D721Med (cell line): Measurements from ENCODE around the gene PHGDH.

Experiments
- DNase-seq: peaks from one replicate; pipeline ENCODE4 v3.0.0; 2011; ENCODE audit warnings: low spot score; ENCODE audit not compliant: insufficient read length
- FAIRE-seq: peaks from 2 replicates; lab custom pipeline; 2011; peaks lifted over from hg19 to GRCh38; lab: Jason Lieb, UNC
- CTCF ChIP-seq: IDR thresholded peaks from 2 replicates; pipeline ENCODE4 v1.5.1; 2012; ENCODE audit warnings: mild to moderate bottlenecking, control low read depth; ENCODE audit not compliant: insufficient read depth; ENCODE audit errors: missing control alignments

The PHGDH gene

DNA sequence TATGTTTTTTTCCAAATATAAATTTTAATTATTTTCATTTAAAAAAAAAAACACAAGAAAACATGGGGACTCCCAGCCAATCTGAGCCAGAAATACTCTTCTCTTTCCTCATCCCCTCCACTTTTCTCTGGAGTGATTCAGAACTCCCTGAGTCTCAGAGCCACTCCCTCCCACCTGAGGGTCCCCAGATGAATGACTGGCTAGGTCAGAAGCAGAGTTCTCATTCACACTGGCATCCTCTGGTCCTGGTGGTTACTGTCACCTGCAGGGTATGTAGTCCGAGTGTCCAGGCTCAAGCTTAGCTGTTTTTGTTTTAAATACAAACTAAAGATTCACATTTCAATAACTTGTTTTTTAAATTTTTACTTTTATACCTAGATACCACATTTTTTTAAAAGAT is 50.7 kb downstream of the PHGDH start:
- FAIRE-seq (no peak), DNase-seq (no peak)
- TF ChIP-seq CTCF: no peak

GRCh38 chr1:119762953-119763352 is 51.2 kb downstream of the PHGDH start:
- TF ChIP-seq CTCF: no peak
- FAIRE-seq: no peak
- DNase-seq: no peak

- no peak for TF ChIP-seq CTCF
- FAIRE-seq (no peak), DNase-seq (no peak)
Observed at GRCh38 chr1:119764220-119764619, 52.5 kb downstream of the PHGDH start.

- FAIRE-seq: no peak
- no peak for DNase-seq
- TF ChIP-seq CTCF: no peak
Observed at GRCh38 chr1:119766374-119766794, 54.6 kb downstream of the PHGDH start.

DNA sequence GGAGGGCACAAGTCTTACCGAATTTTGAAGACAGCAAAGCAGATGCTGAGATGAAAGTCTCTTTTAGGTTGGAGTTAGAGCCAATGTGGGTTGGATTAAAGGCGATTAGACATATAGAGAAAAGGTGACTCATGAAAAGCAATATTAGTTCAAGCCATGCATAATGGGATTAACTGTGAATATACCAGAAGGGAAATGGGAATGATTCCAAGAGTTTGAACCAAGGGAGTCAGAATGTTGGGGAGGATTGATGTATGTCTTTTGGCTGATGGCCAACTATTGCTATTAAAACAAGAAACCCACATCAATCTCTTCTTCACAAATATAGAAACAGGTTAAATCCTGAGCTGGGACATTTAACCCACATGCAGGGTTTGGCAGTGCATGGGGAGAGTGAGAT is 55.8 kb downstream of the PHGDH start:
- no peak for TF ChIP-seq CTCF
- FAIRE-seq (no peak), DNase-seq (no peak)

GRCh38 chr1:119768778-119769177 is 57.0 kb downstream of the PHGDH start, which contains the start of gene HMGCS2:
Gene HMGCS2 (minus strand): TSS chr1:119768905. CDS start chr1:119768844, 61 bp downstream.
- DNase-seq: no peak
- FAIRE-seq: no peak
- TF ChIP-seq CTCF: no peak

- DNase-seq (no peak), FAIRE-seq (no peak)
- no peak for TF ChIP-seq CTCF
Observed at GRCh38 chr1:119771016-119771415, 59.3 kb downstream of the PHGDH start.
